ENCODE results near the gene SEMA3E. TPM values are rescaled to one million over a fixed set of nuclear protein-coding genes. Genes with fewer than 3 reads are reported as not detected.

The SEMA3E gene
- total RNA-seq, 1 experiment from 2014 or later = 3.6 TPM

- DNase-seq = no peak
- ATAC-seq = no peak
- H3K4me2 ChIP-seq (ENCODE audit: low read length) = no peak overlapping the region
- H3F3A ChIP-seq (ENCODE audit: low read length, unreplicated experiment) = no peaks in the 10 kb centered on the region
- CTCF ChIA-PET = no interaction called here
- no peak overlapping the region for H2AFZ ChIP-seq (ENCODE audit: low read length)
- TF ChIP-seq EZH2phosphoT487 (IDR thresholded peaks at IDR 0.05; ENCODE audit: borderline replicate concordance, low read length) (no peak), CTCF (conservative IDR thresholded peaks at IDR 0.05; ENCODE audit: low read depth, low read length) (no peak), EZH2 (IDR thresholded peaks at IDR 0.05; ENCODE audit: low read length, unreplicated experiment) (no peak)
- H3K9ac ChIP-seq (ENCODE audit: low read length) = no peak overlapping the region
- no peaks in the 10 kb centered on the region for H3K9me2 ChIP-seq (replicated peaks; ENCODE audit: low read length)
- H3K9me3 ChIP-seq (ENCODE audit: low read length) = no peaks in the 10 kb centered on the region
- H4K20me1 ChIP-seq (ENCODE audit: low read length) = no peaks in the 10 kb centered on the region
- intact Hi-C loops (cut with micrococcal nuclease) = loop anchor here (2.0 kb wide), 1 partner anchor 181 kb away; no protein-coding TSS in a partner anchor
- no peaks in the 10 kb centered on the region for H3K36me3 ChIP-seq (ENCODE audit: low read depth, low read length)
- no peaks in the 10 kb centered on the region for H3K27me3 ChIP-seq (ENCODE audit: low read length)
- no peak overlapping the region for H3K4me3 ChIP-seq (ENCODE audit: low read length)
- peaks cover 8% of the 10 kb centered on the region for H3K4me1 ChIP-seq (ENCODE audit: insufficient read depth, low read length)
- H3K79me2 ChIP-seq (ENCODE audit: low read length) = no peaks in the 10 kb centered on the region
- H3K27ac ChIP-seq (ENCODE audit: low read length) = no peak overlapping the region
- POLR2A ChIA-PET (ENCODE audit: unreplicated experiment) = interaction anchor here (0.6 kb wide), 1 partner anchor 539 kb away, joined by 5 read pairs; no protein-coding TSS in a partner anchor
- BruUV-seq (replicated peaks) = no TSS peak
Observed at GRCh38 chr7:83649701-83650100, 762 bp upstream of the SEMA3E start.

GRCh38 chr7:83646027-83646426 lies 2.9 kb downstream of the SEMA3E start:
- H3K36me3 ChIP-seq (ENCODE audit: low read depth, low read length) = no peaks in the 10 kb centered on the region
- TF ChIP-seq EZH2 (IDR thresholded peaks at IDR 0.05; ENCODE audit: low read length, unreplicated experiment) (no peak), EZH2phosphoT487 (IDR thresholded peaks at IDR 0.05; ENCODE audit: borderline replicate concordance, low read length) (no peak), CTCF (conservative IDR thresholded peaks at IDR 0.05; ENCODE audit: low read depth, low read length) (no peak)
- H3K4me3 ChIP-seq (ENCODE audit: low read length) = no peak overlapping the region
- intact Hi-C loops (cut with micrococcal nuclease) = no loop called here
- no peaks in the 10 kb centered on the region for H3K9me3 ChIP-seq (ENCODE audit: low read length)
- ChIA-PET POLR2A (ENCODE audit: unreplicated experiment) (no interaction called here), CTCF (no interaction called here)
- DNase-seq (no peak), ATAC-seq (no peak)
- H3K27ac ChIP-seq (ENCODE audit: low read length) = no peak overlapping the region
- no peaks in the 10 kb centered on the region for H3K27me3 ChIP-seq (ENCODE audit: low read length)
- no peaks in the 10 kb centered on the region for H4K20me1 ChIP-seq (ENCODE audit: low read length)
- no peaks in the 10 kb centered on the region for H3K9me2 ChIP-seq (replicated peaks; ENCODE audit: low read length)
- no peaks in the 10 kb centered on the region for H3K79me2 ChIP-seq (ENCODE audit: low read length)
- no peak overlapping the region for H3K4me2 ChIP-seq (ENCODE audit: low read length)
- H3K9ac ChIP-seq (ENCODE audit: low read length) = no peak overlapping the region
- peaks cover 26% of the 10 kb centered on the region for H3K4me1 ChIP-seq (ENCODE audit: insufficient read depth, low read length)
- H2AFZ ChIP-seq (ENCODE audit: low read length) = no peak overlapping the region
- no peaks in the 10 kb centered on the region for H3F3A ChIP-seq (ENCODE audit: low read length, unreplicated experiment)
- BruUV-seq (replicated peaks) = no TSS peak

- H4K20me1 ChIP-seq (ENCODE audit: low read length) = no peaks in the 10 kb centered on the region
- no peaks in the 10 kb centered on the region for H3K9me2 ChIP-seq (replicated peaks; ENCODE audit: low read length)
- TF ChIP-seq EZH2 (IDR thresholded peaks at IDR 0.05; ENCODE audit: low read length, unreplicated experiment) (no peak), EZH2phosphoT487 (IDR thresholded peaks at IDR 0.05; ENCODE audit: borderline replicate concordance, low read length) (no peak)
- peak; percentile 87 for DNase-seq
- CTCF ChIA-PET = interaction anchor here (0.5 kb wide), 1 partner anchor 55 kb away, joined by 3 read pairs; no protein-coding TSS in a partner anchor
- POLR2A ChIA-PET (ENCODE audit: unreplicated experiment) = no interaction called here
- H3F3A ChIP-seq (ENCODE audit: low read length, unreplicated experiment) = no peaks in the 10 kb centered on the region
- no peak overlapping the region; the same call in 1 of the 2 replicates for H3K4me3 ChIP-seq (ENCODE audit: low read length)
- peak overlapping the region; percentile 52 for H3K27ac ChIP-seq (ENCODE audit: low read length)
- no peaks in the 10 kb centered on the region for H3K27me3 ChIP-seq (ENCODE audit: low read length)
- H2AFZ ChIP-seq (ENCODE audit: low read length) = no peak overlapping the region
- H3K9ac ChIP-seq (ENCODE audit: low read length) = no peak overlapping the region
- H3K79me2 ChIP-seq (ENCODE audit: low read length) = no peaks in the 10 kb centered on the region
- H3K9me3 ChIP-seq (ENCODE audit: low read length) = no peaks in the 10 kb centered on the region
- peaks cover 21% of the 10 kb centered on the region for H3K4me1 ChIP-seq (ENCODE audit: insufficient read depth, low read length)
- no peaks in the 10 kb centered on the region for H3K36me3 ChIP-seq (ENCODE audit: low read depth, low read length)
- BruUV-seq (replicated peaks) = no TSS peak
- peak overlapping the region; percentile 67 for H3K4me2 ChIP-seq (ENCODE audit: low read length)
- ATAC-seq = peak; percentile 70
- intact Hi-C loops (cut with micrococcal nuclease) = loop anchor here (1.0 to 5.0 kb wide), 3 partner anchors 65 to 119 kb away; no protein-coding TSS in a partner anchor
Observed at GRCh38 chr7:83643739-83644138, 5.2 kb downstream of the SEMA3E start.

Measured in PC-3 (cell line).